RWPE1 (cell line): ENCODE results near the gene VPS52.
A peak's percentile ranks its signal among the peaks of the same experiment; 100 is the strongest.

Source experiments
- CTCF ChIA-PET: fragments of 350-600 bp; sonication (Branson Sonifier 250); formaldehyde crosslinking; extraction: SDS; loops from one replicate; lab custom pipeline; 2021; lab: Yijun Ruan, JAX
- POLR2A ChIA-PET: fragments of 400-600 bp; formaldehyde crosslinking; extraction: SDS; loops from one replicate; lab custom pipeline; 2020; ENCODE audit warnings: antibody characterized with exemption; ENCODE audit not compliant: low non-redundant PET; lab: Yijun Ruan, JAX
- DNase-seq: peaks from one replicate; pipeline ENCODE4 v3.0.0; 2012; ENCODE audit warnings: low spot score
- H3K27ac ChIP-seq: fragments of 450-650 bp; 2 replicates; pipeline ENCODE4 v1.5.1; 2017
- CTCF ChIP-seq: fragments of 450-650 bp; conservative IDR thresholded peaks from 2 replicates; pipeline ENCODE4 v1.5.1; 2017; ENCODE audit warnings: low read depth, mild to moderate bottlenecking

Gene VPS52

GRCh38 chr6:33280539-33280938, 8.9 kb upstream of the VPS52 start:
- POLR2A ChIA-PET, result no interaction called here
- CTCF ChIA-PET, result interaction anchor here (1.1 kb wide), 1 partner anchor 8 kb away, joined by 3 read pairs; the partner anchor contains the start of genes PFDN6 and WDR46
- TF ChIP-seq CTCF, result no peak
- no peak for DNase-seq
- peak overlapping the region; percentile 95 for H3K27ac ChIP-seq

DNA sequence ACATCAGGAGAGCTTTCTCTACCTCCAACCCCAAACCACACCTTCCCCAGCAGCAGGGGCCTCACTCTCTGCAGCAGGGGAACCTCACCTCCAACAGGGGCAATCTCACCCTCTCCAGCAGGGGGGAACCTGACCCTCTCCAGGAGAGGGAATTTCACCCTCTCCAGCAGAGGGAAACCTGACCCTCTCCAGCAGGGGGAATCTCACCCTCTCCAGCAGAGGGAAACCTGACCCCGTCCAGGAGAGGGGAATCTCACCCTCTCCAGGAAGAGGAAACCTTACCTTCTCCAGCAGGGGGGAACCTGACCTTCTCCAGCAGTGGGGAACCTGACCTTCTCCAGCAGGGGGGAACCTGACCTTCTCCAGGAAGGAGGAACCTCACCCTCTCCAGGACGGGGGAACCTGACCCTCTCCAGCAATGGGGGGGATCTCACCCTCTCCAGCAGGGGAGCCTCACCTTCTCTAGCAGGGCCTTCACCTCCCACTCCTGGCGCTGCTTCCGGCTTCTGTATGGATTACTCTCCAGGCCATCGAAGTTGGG, 8.4 kb upstream of the VPS52 start:
- ChIA-PET POLR2A (no interaction called here), CTCF (interaction anchor here (0.6 to 1.1 kb wide), 5 partner anchors 9 to 270 kb away, joined by 3 to 7 read pairs (median 3); partner anchors contain the start of genes PFDN6 and WDR46)
- DNase-seq, result peak; percentile 74
- H3K27ac ChIP-seq, result peak overlapping the region; percentile 95
- peak; percentile 41 for TF ChIP-seq CTCF

GRCh38 chr6:33279257-33279695, 7.6 kb upstream of the VPS52 start:
- no peak for DNase-seq
- H3K27ac ChIP-seq, result peak overlapping the region; percentile 95
- ChIA-PET CTCF (interaction anchor here (0.6 to 1.2 kb wide), 6 partner anchors 10 to 271 kb away, joined by 3 to 7 read pairs (median 4); partner anchors contain the start of genes PFDN6 and WDR46), POLR2A (no interaction called here)
- no peak for TF ChIP-seq CTCF

DNA sequence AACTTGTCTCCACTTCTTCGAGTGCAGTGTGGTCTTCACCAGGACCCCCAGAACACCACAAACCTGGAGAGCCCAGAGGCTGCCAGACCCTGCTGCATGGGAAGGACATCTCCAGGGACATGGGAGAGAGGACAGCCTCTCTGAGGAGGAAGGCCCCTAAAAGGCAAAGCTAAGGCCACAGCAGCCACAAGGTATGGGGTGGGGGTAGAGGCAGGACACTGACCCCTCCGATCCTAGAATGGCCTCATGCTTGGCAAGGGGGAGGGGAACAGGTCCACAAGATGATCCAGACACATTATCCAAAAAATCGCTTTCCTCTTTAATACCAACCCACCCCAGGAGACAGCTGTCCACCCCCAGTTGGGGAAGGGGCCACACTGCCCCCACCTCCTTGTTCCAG, 7.1 kb upstream of the VPS52 start:
- ChIA-PET CTCF (interaction anchor here (0.6 to 1.2 kb wide), 4 partner anchors 14 to 67 kb away, joined by 3 to 7 read pairs (median 3); partner anchors contain the start of gene RGL2), POLR2A (no interaction called here)
- no peak for TF ChIP-seq CTCF
- DNase-seq, result no peak
- H3K27ac ChIP-seq, result peak overlapping the region; percentile 95

GRCh38 chr6:33278392-33278741, 6.7 kb upstream of the VPS52 start:
- peak overlapping the region; percentile 95 for H3K27ac ChIP-seq
- ChIA-PET POLR2A (no interaction called here), CTCF (interaction anchor here (0.6 to 1.2 kb wide), 4 partner anchors 14 to 67 kb away, joined by 3 to 7 read pairs (median 3); partner anchors contain the start of gene RGL2)
- TF ChIP-seq CTCF, result no peak
- DNase-seq, result no peak

DNA sequence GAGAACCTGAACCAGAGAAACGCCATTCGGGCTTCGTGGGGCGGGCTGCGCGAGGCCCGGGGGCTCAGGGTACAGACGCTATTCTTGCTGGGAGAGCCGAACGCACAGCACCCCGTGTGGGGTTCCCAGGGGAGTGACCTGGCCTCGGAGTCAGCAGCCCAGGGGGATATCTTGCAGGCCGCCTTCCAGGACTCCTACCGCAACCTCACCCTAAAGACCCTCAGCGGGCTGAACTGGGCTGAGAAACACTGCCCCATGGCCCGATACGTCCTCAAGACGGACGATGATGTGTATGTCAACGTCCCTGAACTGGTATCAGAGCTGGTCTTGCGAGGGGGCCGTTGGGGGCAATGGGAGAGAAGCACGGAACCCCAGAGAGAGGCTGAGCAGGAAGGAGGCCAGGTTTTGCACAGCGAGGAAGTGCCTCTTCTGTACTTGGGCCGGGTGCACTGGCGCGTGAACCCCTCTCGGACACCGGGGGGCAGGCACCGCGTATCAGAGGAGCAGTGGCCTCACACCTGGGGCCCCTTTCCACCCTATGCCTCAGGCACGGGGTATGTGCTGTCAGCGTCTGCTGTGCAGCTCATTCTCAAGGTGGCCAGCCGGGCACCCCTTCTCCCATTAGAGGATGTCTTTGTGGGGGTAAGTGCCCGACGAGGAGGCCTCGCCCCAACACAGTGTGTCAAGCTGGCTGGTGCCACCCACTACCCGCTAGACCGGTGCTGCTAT, 6.2 kb upstream of the VPS52 start:
- TF ChIP-seq CTCF, result no peak
- CTCF ChIA-PET, result interaction anchor here (0.6 to 1.4 kb wide), 6 partner anchors 11 to 129 kb away, joined by 3 to 7 read pairs (median 4); partner anchors contain the start of genes PFDN6, RGL2 and WDR46

More for the DNA sequence above, 6.2 kb upstream of the VPS52 start:
- POLR2A ChIA-PET, result interaction anchor here (0.6 to 1.9 kb wide), 3 partner anchors 11 to 78 kb away, joined by 3 to 14 read pairs (median 6); partner anchors contain the start of genes PFDN6, RGL2 and WDR46
- no peak for DNase-seq
- H3K27ac ChIP-seq, result peak overlapping the region; percentile 95
